Osteoblast (primary cell): ENCODE data around the gene AUTS2. TPM values are rescaled to one million over a fixed set of nuclear protein-coding genes. Genes with fewer than 3 reads are reported as not detected.

Source experiments
- DNase-seq: peaks from one replicate; pipeline ENCODE4 v3.0.0; 2011; ENCODE audit warnings: low spot score, mixed read lengths; ENCODE audit not compliant: insufficient read length; ENCODE audit errors: missing footprints
- H2AFZ ChIP-seq: 2 replicates; pipeline ENCODE4 v1.6.0; 2011; ENCODE audit warnings: mild to moderate bottlenecking, low read length
- H3K27ac ChIP-seq: 2 replicates; pipeline ENCODE4 v1.5.1; 2011; ENCODE audit warnings: mild to moderate bottlenecking, low read depth, low read length, moderate library complexity
- H3K27me3 ChIP-seq: 2 replicates; pipeline ENCODE4 v1.6.0; 2012; ENCODE audit warnings: mild to moderate bottlenecking, control low read depth, inconsistent platforms, low read length, moderate library complexity; ENCODE audit not compliant: insufficient read depth
- H3K36me3 ChIP-seq: 2 replicates; pipeline ENCODE4 v1.5.1; 2011; ENCODE audit warnings: mild to moderate bottlenecking, low read length, control low read depth, moderate library complexity; ENCODE audit not compliant: insufficient read depth
- H3K4me1 ChIP-seq: 2 replicates; pipeline ENCODE4 v1.5.1; 2011; ENCODE audit warnings: mild to moderate bottlenecking, low read length, control low read depth, moderate library complexity; ENCODE audit not compliant: insufficient read depth
- H3K4me2 ChIP-seq: 2 replicates; pipeline ENCODE4 v1.6.0; 2011; ENCODE audit warnings: mild to moderate bottlenecking, low read length; ENCODE audit not compliant: insufficient read depth
- H3K4me3 ChIP-seq: fragments of 200-600 bp; sonication (generic); 3 replicates; pipeline ENCODE4 v1.5.1; 2012; ENCODE audit warnings: mild to moderate bottlenecking, low read length, inconsistent platforms; ENCODE audit not compliant: insufficient read depth
- H3K79me2 ChIP-seq: 2 replicates; pipeline ENCODE4 v1.6.0; 2012; ENCODE audit warnings: mild to moderate bottlenecking, low read length, control low read depth, inconsistent platforms; ENCODE audit not compliant: insufficient read depth
- H3K9me3 ChIP-seq: 2 replicates; pipeline ENCODE4 v1.5.1; 2011; ENCODE audit warnings: low read depth, low read length, control low read depth
- H4K20me1 ChIP-seq: 2 replicates; pipeline ENCODE4 v1.6.0; 2012; ENCODE audit warnings: mild to moderate bottlenecking, low read length, control low read depth; ENCODE audit not compliant: insufficient read depth
- CTCF ChIP-seq: IDR thresholded peaks from 2 replicates; pipeline ENCODE4 v1.5.1; 2011; ENCODE audit warnings: mild to moderate bottlenecking, low read depth, low read length, moderate library complexity; ENCODE audit errors: extremely low read depth
- total RNA-seq: library from RNA; depleted of rRNA; stranded (reverse); fragments of >200 nt; gene quantifications from 2 replicates; pipeline ENCODE4 v1.2.3, GENCODE V29; 2012

AUTS2 gene
- total RNA-seq, 1 donor: 15.2 TPM

GRCh38 chr7:70380421-70381015, 782.2 kb downstream of the AUTS2 start:
- no peaks in the 10 kb centered on the region for H3K27me3 ChIP-seq
- H3K4me1 ChIP-seq: peaks cover 20% of the 10 kb centered on the region
- H3K27ac ChIP-seq: peak overlapping the region; percentile 61
- H3K4me3 ChIP-seq: peak overlapping the region; percentile 44
- H2AFZ ChIP-seq: peak overlapping the region; percentile 50
- no peaks in the 10 kb centered on the region for H4K20me1 ChIP-seq
- H3K4me2 ChIP-seq: peak overlapping the region; percentile 61
- TF ChIP-seq CTCF: no peak
- no peaks in the 10 kb centered on the region for H3K36me3 ChIP-seq
- peak; percentile 86 for DNase-seq
- H3K79me2 ChIP-seq: no peaks in the 10 kb centered on the region
- H3K9me3 ChIP-seq: no peaks in the 10 kb centered on the region

- Histone ChIP-seq H2AFZ (no peak overlapping the region), H3K4me3 (no peak overlapping the region), H4K20me1 (no peaks in the 10 kb centered on the region), H3K27ac (no peak overlapping the region), H3K79me2 (no peaks in the 10 kb centered on the region), H3K9me3 (no peaks in the 10 kb centered on the region), H3K4me2 (no peak overlapping the region), H3K27me3 (no peaks in the 10 kb centered on the region), H3K4me1 (peaks cover 20% of the 10 kb centered on the region), H3K36me3 (no peaks in the 10 kb centered on the region)
- TF ChIP-seq CTCF: no peak
- DNase-seq: peak; percentile 72
Observed at GRCh38 chr7:70383066-70383782, 784.9 kb downstream of the AUTS2 start.

GRCh38 chr7:70384024-70384423, 785.7 kb downstream of the AUTS2 start:
- no peak overlapping the region for H3K4me3 ChIP-seq
- H3K9me3 ChIP-seq: no peaks in the 10 kb centered on the region
- no peaks in the 10 kb centered on the region for H3K79me2 ChIP-seq
- H2AFZ ChIP-seq: no peak overlapping the region
- H3K27ac ChIP-seq: no peak overlapping the region
- H3K4me1 ChIP-seq: peaks cover 20% of the 10 kb centered on the region
- no peak for TF ChIP-seq CTCF
- H3K27me3 ChIP-seq: no peaks in the 10 kb centered on the region
- H3K36me3 ChIP-seq: no peaks in the 10 kb centered on the region
- no peak overlapping the region for H3K4me2 ChIP-seq
- no peak for DNase-seq
- H4K20me1 ChIP-seq: no peaks in the 10 kb centered on the region

- no peak overlapping the region for H3K27ac ChIP-seq
- DNase-seq: no peak
- no peaks in the 10 kb centered on the region for H3K27me3 ChIP-seq
- no peak overlapping the region for H2AFZ ChIP-seq
- H3K4me2 ChIP-seq: no peak overlapping the region
- H3K79me2 ChIP-seq: no peaks in the 10 kb centered on the region
- TF ChIP-seq CTCF: no peak
- peaks cover 16% of the 10 kb centered on the region for H3K4me1 ChIP-seq
- no peaks in the 10 kb centered on the region for H3K9me3 ChIP-seq
- H3K4me3 ChIP-seq: no peak overlapping the region
- H3K36me3 ChIP-seq: no peaks in the 10 kb centered on the region
- no peaks in the 10 kb centered on the region for H4K20me1 ChIP-seq
Observed at GRCh38 chr7:70384891-70385290, 786.6 kb downstream of the AUTS2 start.
